RWPE2 (cell line): ENCODE results near the gene HECW1.

ENCODE experiments used
- ATAC-seq: fragments of 200-7000 bp; cut with Tn5 transposase; 3 replicates; pipeline ENCODE4 v1.9.1; 2021; ENCODE audit warnings: low read depth
- DNase-seq: peaks from one replicate; pipeline ENCODE4 v3.0.0-alpha.2; 2020; ENCODE audit warnings: low spot score
- H3K27ac ChIP-seq: fragments of 450-650 bp; 2 replicates; pipeline ENCODE4 v1.5.1; 2017; ENCODE audit warnings: mild to moderate bottlenecking; ENCODE audit not compliant: poor library complexity, severe bottlenecking
- H3K27me3 ChIP-seq: fragments of 250-450 bp; sonication (Bioruptor Pico); 2 replicates; pipeline ENCODE4 v1.5.1; 2021; ENCODE audit warnings: mild to moderate bottlenecking, moderate library complexity; ENCODE audit not compliant: insufficient read depth, poor library complexity, severe bottlenecking
- H3K36me3 ChIP-seq: fragments of 250-450 bp; sonication (Bioruptor Pico); 2 replicates; pipeline ENCODE4 v1.5.1; 2020; ENCODE audit warnings: low read depth, mild to moderate bottlenecking, moderate library complexity
- H3K4me1 ChIP-seq: fragments of 250-450 bp; sonication (Bioruptor Pico); 2 replicates; pipeline ENCODE4 v1.5.1; 2021; ENCODE audit warnings: mild to moderate bottlenecking, moderate library complexity; ENCODE audit not compliant: insufficient read depth, poor library complexity, severe bottlenecking
- H3K4me3 ChIP-seq: fragments of 250-450 bp; sonication (Bioruptor Pico); 2 replicates; pipeline ENCODE4 v1.5.1; 2021; ENCODE audit warnings: mild to moderate bottlenecking, moderate library complexity; ENCODE audit not compliant: severe bottlenecking
- H3K9me3 ChIP-seq: fragments of 250-450 bp; sonication (Bioruptor Pico); 2 replicates; pipeline ENCODE4 v1.5.1; 2021; ENCODE audit warnings: mild to moderate bottlenecking, moderate library complexity; ENCODE audit not compliant: severe bottlenecking
- CTCF ChIP-seq: fragments of 450-650 bp; IDR thresholded peaks from one replicate; pipeline ENCODE4 v1.5.1; 2017; ENCODE audit warnings: mild to moderate bottlenecking, moderate library complexity; ENCODE audit not compliant: poor library complexity, severe bottlenecking

HECW1 gene

GRCh38 chr7:43083106-43083505 is 29.3 kb upstream of the HECW1 start:
- no peaks in the 10 kb centered on the region for H3K27me3 ChIP-seq
- ATAC-seq (no peak), DNase-seq (no peak)
- TF ChIP-seq CTCF: no peak
- H3K36me3 ChIP-seq: no peaks in the 10 kb centered on the region
- H3K4me1 ChIP-seq: peaks cover 3% of the 10 kb centered on the region
- no peak overlapping the region for H3K27ac ChIP-seq
- no peak overlapping the region for H3K4me3 ChIP-seq
- no peaks in the 10 kb centered on the region for H3K9me3 ChIP-seq

- Histone ChIP-seq H3K27me3 (no peaks in the 10 kb centered on the region), H3K9me3 (no peaks in the 10 kb centered on the region), H3K4me3 (no peak overlapping the region), H3K4me1 (no peaks in the 10 kb centered on the region), H3K27ac (no peak overlapping the region), H3K36me3 (no peaks in the 10 kb centered on the region)
- no peak for TF ChIP-seq CTCF
- ATAC-seq (no peak), DNase-seq (no peak)
Observed at GRCh38 chr7:43085017-43085416, 27.4 kb upstream of the HECW1 start.

- DNase-seq: no peak
- Histone ChIP-seq H3K27me3 (no peaks in the 10 kb centered on the region), H3K9me3 (no peaks in the 10 kb centered on the region), H3K27ac (no peak overlapping the region), H3K4me3 (no peak overlapping the region), H3K4me1 (no peaks in the 10 kb centered on the region), H3K36me3 (no peaks in the 10 kb centered on the region)
- ATAC-seq: no peak
- no peak for TF ChIP-seq CTCF
Observed at GRCh38 chr7:43085992-43086391, 26.5 kb upstream of the HECW1 start.

GRCh38 chr7:43092819-43093218 is 19.6 kb upstream of the HECW1 start:
- TF ChIP-seq CTCF: no peak
- H3K4me1 ChIP-seq: no peaks in the 10 kb centered on the region
- H3K9me3 ChIP-seq: no peaks in the 10 kb centered on the region
- DNase-seq (no peak), ATAC-seq (no peak)
- no peaks in the 10 kb centered on the region for H3K36me3 ChIP-seq
- no peak overlapping the region for H3K4me3 ChIP-seq
- H3K27ac ChIP-seq: no peak overlapping the region
- H3K27me3 ChIP-seq: peaks cover 2% of the 10 kb centered on the region

GRCh38 chr7:43096875-43097274 is 15.6 kb upstream of the HECW1 start:
- H3K4me1 ChIP-seq: no peaks in the 10 kb centered on the region
- H3K36me3 ChIP-seq: no peaks in the 10 kb centered on the region
- ATAC-seq: no peak
- H3K27ac ChIP-seq: no peak overlapping the region
- H3K4me3 ChIP-seq: no peak overlapping the region
- H3K9me3 ChIP-seq: no peaks in the 10 kb centered on the region
- peaks cover 2% of the 10 kb centered on the region for H3K27me3 ChIP-seq
- no peak for DNase-seq
- no peak for TF ChIP-seq CTCF
